Measurements from ENCODE around the gene FRMD4A. TPM values are rescaled to one million over a fixed set of nuclear protein-coding genes. Genes with fewer than 3 reads are reported as not detected.
A peak's percentile ranks its signal among the peaks of the same experiment; 100 is the strongest.

The FRMD4A gene
- total and polyA plus RNA-seq, 11 donors: 12.2 to 58.1 (median 28.1) TPM

GRCh38 chr10:14036233-14036632, 294.5 kb downstream of the FRMD4A start:
- Histone ChIP-seq H3K4me1 (peaks cover 0 to 25% (median 11%) of the 10 kb centered on the region in 12 donors), H3K36me3 (no peaks in the 10 kb centered on the region), H3K9me3 (no peaks in the 10 kb centered on the region), H3K27ac (no peak overlapping the region), H3K27me3 (no peaks in the 10 kb centered on the region), H3K4me3 (no peak overlapping the region)
- 49 to 62% (median 54%) methylated on average over 7 of the region's 7 CpGs for WGBS, 4 donors
- TF ChIP-seq POLR2A (IDR thresholded peaks at IDR 0.05) (no peak), CTCF (IDR thresholded peaks at IDR 0.05) (no peak)
- peak in 1 of 4 donors; percentile 42 for ATAC-seq
- no peak for DNase-seq
- intact Hi-C loops (cut with DNase I): no loop called here

GRCh38 chr10:14035506-14035905, 295.2 kb downstream of the FRMD4A start:
- Histone ChIP-seq H3K27ac (no peak overlapping the region), H3K4me3 (no peak overlapping the region), H3K4me1 (peaks cover 0 to 18% (median 5%) of the 10 kb centered on the region in 12 donors), H3K9me3 (no peaks in the 10 kb centered on the region), H3K27me3 (no peaks in the 10 kb centered on the region), H3K36me3 (no peaks in the 10 kb centered on the region)
- intact Hi-C loops (cut with DNase I): no loop called here
- 75 to 87% (median 80%) methylated on average over 6 of the region's 6 CpGs for WGBS, 4 donors
- DNase-seq (no peak), ATAC-seq (no peak)
- TF ChIP-seq CTCF (IDR thresholded peaks at IDR 0.05) (no peak), POLR2A (IDR thresholded peaks at IDR 0.05) (no peak)

GRCh38 chr10:14032406-14032998, 298.2 kb downstream of the FRMD4A start:
- ATAC-seq: peak in 1 of 4 donors; percentile 39
- Histone ChIP-seq H3K36me3 (no peaks in the 10 kb centered on the region), H3K4me1 (peaks cover 0 to 8% (median 0%) of the 10 kb centered on the region in 12 donors), H3K27ac (no peak overlapping the region), H3K27me3 (peaks cover 0 to 4% (median 0%) of the 10 kb centered on the region in 9 donors), H3K4me3 (no peak overlapping the region), H3K9me3 (no peaks in the 10 kb centered on the region)
- DNase-seq: peak in 1 of 5 donors; percentile 34
- TF ChIP-seq POLR2A (IDR thresholded peaks at IDR 0.05) (no peak), CTCF (IDR thresholded peaks at IDR 0.05) (peak; percentile 36 to 78 (median 62))
- intact Hi-C loops (cut with DNase I): no loop called here
- WGBS, 4 donors: 36 to 56% (median 37%) methylated on average over 7 to 17 of the region's 17 CpGs

- Histone ChIP-seq H3K4me1 (peaks cover 0 to 3% (median 0%) of the 10 kb centered on the region in 12 donors), H3K9me3 (no peaks in the 10 kb centered on the region), H3K4me3 (no peak overlapping the region), H3K27me3 (peaks cover 0 to 4% (median 0%) of the 10 kb centered on the region in 9 donors), H3K27ac (no peak overlapping the region), H3K36me3 (no peaks in the 10 kb centered on the region)
- WGBS, 4 donors: 79 to 93% (median 86%) methylated on average over 4 of the region's 4 CpGs
- TF ChIP-seq CTCF (IDR thresholded peaks at IDR 0.05) (no peak), POLR2A (IDR thresholded peaks at IDR 0.05) (no peak)
- no peak for ATAC-seq
- no peak for DNase-seq
- intact Hi-C loops (cut with DNase I): no loop called here
Measured at GRCh38 chr10:14026325-14026724, 304.4 kb downstream of the FRMD4A start.

Data from heart left ventricle (tissue), 16 donors.